NB4 (cell line): ENCODE results near the gene PASD1.
"Not testable (repeated sequence)": the region's sequence is repeated elsewhere in the genome, so short reads cannot be mapped to it uniquely, and the experiment has no call there.

ENCODE experiments used
- DNase-seq: peaks from one replicate; pipeline ENCODE4 v3.0.0; 2010; ENCODE audit warnings: low read depth
- H3K4me3 ChIP-seq: one replicate; pipeline ENCODE4 v1.5.1; 2011; ENCODE audit warnings: mild to moderate bottlenecking, low read depth, low read length, moderate library complexity
- CTCF ChIP-seq: IDR thresholded peaks from one replicate; pipeline ENCODE4 v1.5.1; 2012; ENCODE audit warnings: low read depth, low read length
- MYC ChIP-seq: IDR thresholded peaks from 2 replicates; pipeline ENCODE4 v1.6.1; 2011; ENCODE audit warnings: low read depth, low read length
- POLR2A ChIP-seq: IDR thresholded peaks from 2 replicates; pipeline ENCODE4 v1.6.1; 2011; ENCODE audit warnings: mild to moderate bottlenecking; ENCODE audit not compliant: insufficient read length; ENCODE audit errors: extremely low read depth
- TF ChIP-seq, protein P1 (sequence below): IDR thresholded peaks from 2 replicates; pipeline ENCODE4 v1.6.1; 2011; ENCODE audit warnings: low read depth, low read length

The PASD1 gene

GRCh38 chrX:151564035-151564434, 560 bp downstream of the PASD1 start:
- TF ChIP-seq POLR2A (no peak), CTCF (no peak), MYC (no peak)
- TF ChIP-seq, protein P1, sequence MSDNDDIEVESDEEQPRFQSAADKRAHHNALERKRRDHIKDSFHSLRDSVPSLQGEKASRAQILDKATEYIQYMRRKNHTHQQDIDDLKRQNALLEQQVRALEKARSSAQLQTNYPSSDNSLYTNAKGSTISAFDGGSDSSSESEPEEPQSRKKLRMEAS: no peak
- H3K4me3 ChIP-seq: no peak overlapping the region
- DNase-seq: no peak

DNA sequence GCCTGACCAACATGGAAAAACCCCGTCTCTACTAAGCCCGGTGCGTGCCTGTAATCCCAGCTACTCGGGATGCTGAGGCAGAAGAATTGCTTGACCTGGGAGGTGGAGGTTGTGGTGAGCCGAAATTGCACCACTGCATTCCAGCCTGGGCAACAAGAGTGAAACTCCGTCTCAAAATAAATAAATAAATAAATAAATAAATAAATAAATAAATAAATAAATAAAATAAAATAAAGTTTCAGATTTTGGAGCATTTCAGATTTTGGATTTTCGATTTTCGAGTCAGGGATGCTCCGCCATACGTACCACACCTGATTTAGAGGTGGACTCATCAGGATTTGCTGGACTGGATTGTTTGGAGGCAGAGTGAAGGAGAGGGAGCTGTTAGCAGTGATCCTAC, 3.4 kb downstream of the PASD1 start:
- DNase-seq, H3K4me3 ChIP-seq: not testable (repeated sequence)

- no peak for DNase-seq
- TF ChIP-seq CTCF (no peak), MYC (no peak), POLR2A (no peak)
- TF ChIP-seq, protein P1: no peak
Measured at GRCh38 chrX:151570561-151570960, 7.1 kb downstream of the PASD1 start.

GRCh38 chrX:151593384-151593783, 29.9 kb downstream of the PASD1 start:
- DNase-seq, H3K4me3 ChIP-seq: not testable (repeated sequence)

More at GRCh38 chrX:151570561-151570960, 7.1 kb downstream of the PASD1 start:
- no peak overlapping the region for H3K4me3 ChIP-seq

DNA sequence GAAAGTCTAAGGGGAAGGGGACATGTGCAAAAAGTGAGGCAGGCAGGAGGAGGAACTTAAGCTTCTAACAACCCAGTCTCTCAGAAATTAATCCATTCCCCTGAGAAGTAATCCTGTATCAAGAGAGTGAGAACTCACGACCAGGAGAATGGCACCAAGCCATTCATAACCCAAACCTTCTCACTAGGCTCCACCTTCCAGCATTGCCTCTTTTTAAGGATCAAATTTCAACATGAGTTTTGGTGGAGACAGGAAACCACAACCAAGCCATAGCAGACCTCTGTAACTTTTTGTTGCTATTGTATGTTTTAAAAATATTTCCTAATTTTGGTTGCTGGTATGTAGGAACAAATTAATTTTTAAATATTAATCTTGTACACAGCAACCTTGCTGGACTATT, 32.8 kb downstream of the PASD1 start:
- TF ChIP-seq CTCF (no peak), MYC (no peak), POLR2A (no peak)
- TF ChIP-seq, protein P1: no peak
- no peak overlapping the region for H3K4me3 ChIP-seq
- peak; percentile 65 for DNase-seq

GRCh38 chrX:151604931-151605330, 41.5 kb downstream of the PASD1 start:
- no peak for DNase-seq
- H3K4me3 ChIP-seq: no peak overlapping the region
- TF ChIP-seq, protein P1: no peak

DNA sequence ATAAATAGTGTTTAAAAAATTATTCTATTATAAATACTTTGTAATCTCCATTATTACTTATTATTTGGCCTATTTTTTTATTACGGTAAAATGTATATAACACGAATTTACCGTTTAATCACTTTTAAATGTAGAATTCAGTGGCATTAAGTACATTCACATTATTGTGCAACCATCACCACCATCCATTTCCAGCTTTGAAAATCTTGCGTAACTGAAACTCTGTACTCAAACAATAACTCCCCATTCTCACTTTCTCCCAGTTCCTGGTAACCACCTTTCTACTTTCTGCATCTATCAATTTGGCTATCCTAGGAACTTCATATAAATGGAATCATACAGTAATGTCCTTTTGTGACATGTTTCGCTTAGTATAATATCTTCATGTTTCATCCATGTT, 45.7 kb downstream of the PASD1 start:
- peak; percentile 55 for DNase-seq
- H3K4me3 ChIP-seq: no peak overlapping the region
- TF ChIP-seq MYC (no peak), POLR2A (no peak), CTCF (no peak)
- TF ChIP-seq, protein P1: no peak
